Heart right ventricle (tissue), 16 donors: Measurements from ENCODE around the gene CADM1. TPM values are rescaled to one million over a fixed set of nuclear protein-coding genes. Genes with fewer than 3 reads are reported as not detected.

Source experiments
- ATAC-seq, 8 donors: fragments of 200-7000 bp; cut with Tn5 transposase; one replicate each; pipeline ENCODE4 v1.9.1; 2020; ENCODE audit warnings: mild to moderate bottlenecking in 8 of 8, moderate library complexity in 8 of 8, moderate number of reproducible peaks in 1 of 8
- DNase-seq, 2 donors: peaks; one replicate each; pipeline ENCODE4 v3.0.0-alpha.2; 2020
- H3K27ac ChIP-seq, 10 donors: fragments of 200-600 bp; sonication (generic) in 2 of 10; one replicate each; pipeline versions ENCODE4 v1.5.0 to v1.8.0; 2020 to 2022; ENCODE audit warnings: mild to moderate bottlenecking in 3 of 10
- H3K27me3 ChIP-seq, 7 donors: fragments of 200-600 bp; one replicate each; pipeline ENCODE4 v1.8.0; 2021 to 2022; ENCODE audit warnings: mild to moderate bottlenecking in 2 of 7
- H3K36me3 ChIP-seq, 9 donors: fragments of 200-600 bp; sonication (generic) in 1 of 9; one replicate each; pipeline versions ENCODE4 v1.5.0 to v1.8.0; 2020 to 2022; ENCODE audit warnings: mild to moderate bottlenecking in 2 of 9
- H3K4me1 ChIP-seq, 9 donors: fragments of 200-600 bp; sonication (generic) in 1 of 9; one replicate each; pipeline versions ENCODE4 v1.5.0 to v1.8.0; 2020 to 2022; ENCODE audit warnings: mild to moderate bottlenecking in 4 of 9
- H3K4me3 ChIP-seq, 10 donors: fragments of 200-600 bp; sonication (generic) in 2 of 10; one replicate each; pipeline versions ENCODE4 v1.5.0 to v1.8.0; 2020 to 2022; ENCODE audit warnings: mild to moderate bottlenecking in 7 of 10, moderate library complexity in 2 of 10
- H3K9me3 ChIP-seq, 11 donors: fragments of 200-600 bp in 10 of 11; sonication (generic) in 2 of 11; one replicate each; pipeline versions ENCODE4 v1.5.0 to v1.8.0; 2013 to 2022; ENCODE audit warnings: mild to moderate bottlenecking in 2 of 11, control low read depth in 1 of 11, moderate library complexity in 1 of 11
- CTCF ChIP-seq, 9 donors: fragments of 200-600 bp; sonication (generic) in 2 of 9; IDR thresholded peaks; one replicate each; pipeline versions ENCODE4 v1.5.0 to v1.8.0; 2021 to 2022; ENCODE audit warnings: antibody characterized with exemption in 9 of 9, mild to moderate bottlenecking in 5 of 9, moderate library complexity in 1 of 9
- WGBS, 2 donors: extraction: QIAGEN DNeasy Blood & Tissue Kit; methylation state at CpG; one replicate each; pipeline ENCODE4 v1.1.7; 2013; ENCODE audit warnings: inconsistent platforms in 1 of 2; 5-methylcytosine and 5-hydroxymethylcytosine counted together
- intact Hi-C, 10 donors: fragments of 100-400 bp; cut with DNase I; formaldehyde crosslinking; loops; one replicate each; pipeline versions ENCODE4 v1.11.1 to v1.14.2; 2022
- polyA plus RNA-seq, 2 donors: library from polyadenylated mRNA; stranded (reverse); fragments of 200-250 nt; gene quantifications; one replicate each; pipeline ENCODE4 v1.2.3, GENCODE V29; 2013
- total RNA-seq, 10 donors: library from RNA; stranded (reverse); fragmentation: NEBNext Ultra II Directional in 3 of 10; extraction: Animal tissue kit (Norgen Biotek cat#: 25700) in 3 of 10; gene quantifications; one replicate each; pipeline versions ENCODE4 v1.2.1 to v1.2.4, GENCODE V29; 2021 to 2023
- donor health status: Arrhythmogenic right ventricular cardiomyopathy.
- donor health status: ischemic (EF 13 %, LVEDD 7.1; RV severe dilation, severe dysfunction).
- donor health status: healthy with polysubstance abuse.
- donor health status: DM: no; HTN: yes; CAD: no.
- donor health status: DM: no; HTN: no; CAD: no.
- donor health status: ischemic (EF 25% LVEDD 6.9; RV normal size, moderate dysfunction).
- donor health status: ischemic (EF 25% LVEDD 5.7; RV mildly dilated, moderate dysfunction).
- donor health status: healthy.
- donor health status: DM: yes; HTN: yes; CAD: no.
- donor health status: Ischemic cardiomyopathy.
- donor health status: ischemic (EF 35%, LVEDD 5.7; RV mildly dilated, moderate dysfunction).
- donor health status: nonischemic (EF 11% LVEDD 7.7; RV severe dilation, severe dysfunction).
- donor health status: DM: yes; HTN: yes; CAD: no.
- donor health status: PGD.
- donor health status: ischemic (EF 29% LVEDD 5.4; RV normal size, mild dysfunction).
- donor health status: nonischemic (EF 23%, LVEDD 6.1; RV moderate dilation, normal function).

The CADM1 gene
- total and polyA plus RNA-seq, 12 donors, result 10.2 to 83.0 (median 41.4) TPM

- peaks cover 0 to 16% (median 6%) of the 10 kb centered on the region in 7 donors for H3K27me3 ChIP-seq
- H3K9me3 ChIP-seq, result peaks cover 0 to 12% (median 0%) of the 10 kb centered on the region in 11 donors
- TF ChIP-seq CTCF (IDR thresholded peaks at IDR 0.05), result no peak
- H3K4me3 ChIP-seq, result no peak overlapping the region
- ATAC-seq (no peak), DNase-seq (no peak)
- no peaks in the 10 kb centered on the region for H3K36me3 ChIP-seq
- intact Hi-C loops, result loop anchor here in 1 of 10 donors (10.0 kb wide), 1 partner anchor 151 kb away; no protein-coding TSS in a partner anchor
- H3K4me1 ChIP-seq, result peaks cover 0 to 13% (median 3%) of the 10 kb centered on the region in 9 donors
- 56 to 58% methylated on average over 2 of the region's 2 CpGs for WGBS, 2 donors
- H3K27ac ChIP-seq, result no peak overlapping the region
Measured at GRCh38 chr11:115523727-115524399, 19.6 kb upstream of the CADM1 start.

- ATAC-seq (no peak), DNase-seq (no peak)
- Histone ChIP-seq H3K27ac (no peak overlapping the region), H3K36me3 (no peaks in the 10 kb centered on the region), H3K4me3 (no peak overlapping the region), H3K4me1 (peaks cover 0 to 13% (median 3%) of the 10 kb centered on the region in 9 donors), H3K9me3 (no peaks in the 10 kb centered on the region), H3K27me3 (peaks cover 0 to 19% (median 6%) of the 10 kb centered on the region in 7 donors)
- WGBS, 2 donors, result 81 to 87% methylated on average over 3 of the region's 3 CpGs
- no peak for TF ChIP-seq CTCF (IDR thresholded peaks at IDR 0.05)
- intact Hi-C loops, result loop anchor here in 1 of 10 donors (10.0 kb wide), 1 partner anchor 152 kb away; no protein-coding TSS in a partner anchor
Measured at GRCh38 chr11:115522302-115522701, 18.1 kb upstream of the CADM1 start.

GRCh38 chr11:115521825-115522224, 17.6 kb upstream of the CADM1 start:
- Histone ChIP-seq H3K4me1 (peaks cover 0 to 13% (median 3%) of the 10 kb centered on the region in 9 donors), H3K27ac (no peak overlapping the region), H3K4me3 (no peak overlapping the region), H3K27me3 (peaks cover 0 to 19% (median 6%) of the 10 kb centered on the region in 7 donors), H3K9me3 (no peaks in the 10 kb centered on the region), H3K36me3 (no peaks in the 10 kb centered on the region)
- no peak for DNase-seq
- intact Hi-C loops, result loop anchor here in 1 of 10 donors (10.0 kb wide), 1 partner anchor 153 kb away; no protein-coding TSS in a partner anchor
- WGBS, 2 donors, result 74 to 76% methylated on average over 4 of the region's 4 CpGs
- no peak for ATAC-seq
- TF ChIP-seq CTCF (IDR thresholded peaks at IDR 0.05), result no peak

- Histone ChIP-seq H3K27me3 (peaks cover 0 to 30% (median 6%) of the 10 kb centered on the region in 7 donors), H3K4me3 (no peak overlapping the region), H3K36me3 (no peaks in the 10 kb centered on the region), H3K9me3 (no peaks in the 10 kb centered on the region), H3K27ac (no peak overlapping the region), H3K4me1 (peaks cover 0 to 5% (median 0%) of the 10 kb centered on the region in 9 donors)
- no peak for ATAC-seq
- intact Hi-C loops, result no loop called here
- no peak for DNase-seq
- TF ChIP-seq CTCF (IDR thresholded peaks at IDR 0.05), result no peak
- WGBS, 2 donors, result 80 to 87% methylated on average over 8 of the region's 8 CpGs
Measured at GRCh38 chr11:115518983-115519628, 14.9 kb upstream of the CADM1 start.
